ENCODE results near the gene DNAJB12.
"Not testable (repeated sequence)": the region's sequence is repeated elsewhere in the genome, so short reads cannot be mapped to it uniquely, and the experiment has no call there.

- TF ChIP-seq CTCF (IDR thresholded peaks at IDR 0.05; ENCODE audit: low read depth, low read length); EZH2phosphoT487 (IDR thresholded peaks at IDR 0.05; ENCODE audit: low read depth): not testable (repeated sequence)
These were observed 57.9 kb downstream of the DNAJB12 start for GRCh38 chr10:72296829-72297280.

Measured in OCI-LY3 (cell line).